GM15510 (cell line): Measurements from ENCODE around the gene RHO.

Experiments used
- POLR2A ChIP-seq: IDR thresholded peaks from 3 replicates; pipeline ENCODE4 v1.6.1; 2011; ENCODE audit warnings: borderline replicate concordance; ENCODE audit not compliant: insufficient read length; ENCODE audit errors: extremely low read depth

The RHO gene

DNA sequence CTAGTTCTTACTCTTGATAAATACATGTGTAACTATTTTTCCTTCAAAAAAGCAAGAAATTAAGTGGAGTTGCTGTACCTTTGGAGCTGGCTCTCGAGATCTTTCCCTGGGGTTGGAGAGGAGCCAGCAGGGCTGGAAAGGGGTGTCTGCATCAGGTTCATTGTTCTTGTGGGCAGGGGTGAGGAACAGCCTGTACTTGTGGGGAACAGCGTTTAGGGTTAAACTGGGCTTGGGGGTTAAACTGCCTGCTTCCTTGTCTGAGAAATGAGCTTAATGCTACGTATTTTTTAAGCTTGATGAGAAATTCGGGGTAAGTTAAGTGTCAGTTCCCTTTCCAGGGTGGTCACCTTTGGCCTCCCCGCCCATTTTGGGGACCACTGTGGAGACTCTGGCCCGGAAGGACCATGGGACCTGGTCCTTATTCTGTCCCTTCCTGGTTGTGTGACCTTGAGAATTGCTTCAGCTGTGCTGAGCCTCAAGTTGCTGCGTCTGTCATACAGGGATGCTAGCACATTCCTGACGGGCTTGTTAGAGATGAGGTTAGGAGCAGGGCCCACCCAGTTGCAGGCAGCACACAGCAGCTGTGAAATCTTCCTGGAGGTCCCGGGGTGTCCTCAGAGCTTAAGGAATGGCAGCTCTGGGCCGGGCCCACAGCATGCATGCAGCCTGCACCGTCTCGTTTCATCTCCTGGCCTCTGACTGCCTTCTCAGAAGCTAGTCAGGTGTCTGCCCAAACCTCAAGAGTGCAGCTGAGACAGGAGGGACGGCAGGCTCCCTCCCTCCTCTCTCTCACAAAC lies 26.1 kb downstream of the RHO start:
- no peak for TF ChIP-seq POLR2A

DNA sequence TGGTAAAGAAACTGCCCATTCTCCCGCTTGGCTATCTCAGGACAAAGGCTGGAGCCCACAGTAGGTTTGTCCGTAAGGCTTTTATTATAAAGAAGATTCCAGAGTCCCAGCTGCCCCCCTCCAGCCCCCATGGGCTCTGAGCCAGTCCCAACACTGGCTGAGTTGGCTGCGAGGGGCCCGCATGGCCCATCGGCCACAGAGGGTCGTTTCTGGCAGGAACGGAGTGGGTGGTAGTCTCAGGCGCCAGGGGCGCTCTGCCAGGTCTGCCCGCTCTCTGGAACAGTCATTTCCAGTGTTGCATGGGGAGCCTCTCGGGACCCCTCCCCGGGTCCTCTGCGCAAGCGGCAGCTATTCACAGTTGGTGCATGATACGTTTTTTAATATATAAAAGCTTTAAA lies 26.7 kb downstream of the RHO start:
- TF ChIP-seq POLR2A: no peak

DNA sequence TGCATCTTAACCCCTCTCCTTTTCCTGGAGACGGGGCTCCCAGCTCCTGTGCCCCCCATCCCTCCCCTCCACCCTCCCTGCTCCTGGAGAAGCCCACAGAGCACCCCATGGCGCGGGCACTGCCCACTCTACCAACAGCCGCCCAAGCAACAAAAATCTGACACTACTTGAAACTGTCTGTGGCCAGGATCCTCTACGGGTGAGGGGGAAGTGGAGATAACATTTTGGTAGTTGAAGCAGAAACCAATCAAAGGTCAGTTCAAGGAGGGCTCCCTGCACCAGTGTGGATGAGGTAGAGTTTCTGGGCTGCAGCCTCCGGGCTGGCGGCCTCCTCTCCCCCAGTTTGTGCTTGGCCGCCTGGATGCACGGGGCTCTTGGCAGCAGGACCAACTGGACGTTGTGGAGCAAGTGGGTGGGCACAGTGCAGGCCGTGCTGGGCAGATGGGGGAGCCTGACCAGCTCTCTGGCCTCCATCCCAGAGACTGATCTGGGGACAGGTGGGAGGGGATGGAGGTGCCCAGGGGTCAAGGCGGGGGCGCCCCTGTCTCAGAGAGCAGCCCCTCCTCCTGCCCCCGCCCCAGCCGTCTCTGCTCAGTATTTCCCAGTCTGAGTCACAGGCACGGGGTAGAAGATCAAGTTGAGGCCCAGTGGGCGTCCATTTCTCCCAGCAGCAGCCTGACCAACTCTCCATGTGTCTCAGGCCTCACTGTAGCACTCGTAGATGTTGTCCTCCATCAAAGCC lies 27.3 kb downstream of the RHO start:
- no peak for TF ChIP-seq POLR2A

DNA sequence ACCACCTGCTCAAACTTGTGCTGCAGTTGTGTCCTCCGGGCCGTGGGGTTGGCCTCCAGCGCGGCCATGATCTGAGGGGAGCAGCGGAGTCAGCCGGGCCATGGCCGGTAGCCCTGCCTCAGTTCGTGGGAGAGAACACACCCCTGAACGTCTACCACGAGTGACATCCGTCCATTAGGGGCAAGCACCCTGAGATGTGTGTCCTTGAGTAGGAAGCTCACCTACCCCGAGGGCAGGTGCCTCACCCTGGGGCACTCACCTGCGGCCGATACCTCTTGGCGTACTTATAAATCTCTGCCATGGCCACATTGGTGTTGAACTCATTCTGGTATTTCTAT lies 27.9 kb downstream of the RHO start:
- TF ChIP-seq POLR2A: no peak

DNA sequence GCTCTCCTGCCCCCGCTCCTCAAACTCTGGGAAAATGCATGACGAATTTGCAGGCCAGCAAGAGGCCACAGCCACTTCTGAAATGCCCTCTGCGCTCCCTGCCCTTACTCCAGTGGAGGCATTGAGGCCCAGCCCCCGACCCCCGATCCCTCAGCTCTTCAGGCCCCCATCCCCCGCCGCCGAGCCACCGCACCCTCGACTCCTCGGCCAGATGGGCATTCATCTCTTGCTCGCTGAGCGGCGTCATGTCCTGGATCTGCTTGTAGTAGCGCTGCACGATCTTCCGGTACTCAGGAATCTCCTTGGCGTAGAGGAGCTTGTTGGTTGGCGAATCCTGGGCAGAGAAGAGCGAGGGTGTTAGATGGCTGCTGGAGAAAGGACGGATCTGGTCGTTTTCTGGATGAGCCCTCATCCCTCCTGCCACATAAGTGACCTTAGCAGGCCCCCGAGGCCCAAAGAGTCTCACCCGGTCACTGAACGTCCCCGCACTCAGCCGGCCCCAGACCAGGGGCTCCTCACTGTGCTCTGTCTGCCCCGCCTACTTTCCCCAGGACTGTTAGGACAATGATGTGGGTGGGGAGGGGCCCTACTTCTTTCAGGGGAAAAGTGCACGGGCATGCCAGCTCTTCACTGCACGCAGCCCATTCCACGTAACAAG lies 28.6 kb downstream of the RHO start:
- TF ChIP-seq POLR2A: no peak

DNA sequence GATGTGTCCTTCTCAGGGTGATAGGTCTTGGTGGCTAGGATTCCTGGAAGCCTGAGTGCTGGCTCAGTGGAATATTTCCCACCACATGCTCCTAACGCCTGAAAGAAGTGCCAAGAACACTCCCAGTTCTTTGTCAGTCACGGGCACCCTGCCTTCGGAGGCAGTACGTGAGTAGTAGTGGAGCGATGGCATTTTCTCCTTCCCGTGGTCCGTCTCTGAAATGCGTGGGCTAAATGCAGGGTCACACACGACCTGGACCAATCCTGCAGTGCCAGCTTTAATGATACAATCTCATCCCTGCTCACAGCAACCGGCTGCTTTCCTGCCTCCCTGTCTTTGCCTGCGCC lies 29.1 kb downstream of the RHO start:
- no peak for TF ChIP-seq POLR2A

DNA sequence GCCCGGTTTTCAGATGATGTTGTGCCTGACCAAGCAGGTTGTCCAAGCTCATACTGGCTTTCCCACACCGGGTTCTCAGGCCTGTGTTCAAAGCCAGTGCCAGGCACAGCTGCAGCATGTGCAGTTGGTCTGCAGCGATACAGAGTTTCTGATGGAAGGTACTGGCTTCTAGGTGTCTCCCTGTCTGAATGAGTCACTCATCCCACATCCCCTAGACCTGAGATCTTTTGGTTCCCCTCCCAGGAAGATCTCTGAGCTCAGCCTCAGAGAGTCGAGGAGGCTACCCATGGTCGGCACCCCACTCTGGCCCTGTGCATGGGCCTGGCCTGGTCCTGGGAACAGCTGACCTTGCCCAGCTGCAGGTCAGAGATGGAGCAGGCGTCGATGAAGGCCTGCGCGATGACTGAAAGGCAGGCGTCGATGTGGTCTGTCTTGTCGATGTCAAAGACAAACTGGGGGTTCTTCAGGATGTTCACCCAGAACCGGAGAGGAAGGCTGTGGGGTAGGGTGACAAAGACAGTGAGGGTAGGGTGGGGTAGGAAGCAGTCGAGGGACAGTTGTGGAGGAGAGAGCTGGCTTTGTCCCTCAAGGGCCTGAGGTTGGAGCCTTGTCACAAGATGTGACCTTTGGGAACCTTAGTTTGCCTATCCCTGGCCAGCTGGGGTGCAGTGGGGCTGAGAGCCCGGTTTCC lies 29.8 kb downstream of the RHO start:
- TF ChIP-seq POLR2A: no peak

DNA sequence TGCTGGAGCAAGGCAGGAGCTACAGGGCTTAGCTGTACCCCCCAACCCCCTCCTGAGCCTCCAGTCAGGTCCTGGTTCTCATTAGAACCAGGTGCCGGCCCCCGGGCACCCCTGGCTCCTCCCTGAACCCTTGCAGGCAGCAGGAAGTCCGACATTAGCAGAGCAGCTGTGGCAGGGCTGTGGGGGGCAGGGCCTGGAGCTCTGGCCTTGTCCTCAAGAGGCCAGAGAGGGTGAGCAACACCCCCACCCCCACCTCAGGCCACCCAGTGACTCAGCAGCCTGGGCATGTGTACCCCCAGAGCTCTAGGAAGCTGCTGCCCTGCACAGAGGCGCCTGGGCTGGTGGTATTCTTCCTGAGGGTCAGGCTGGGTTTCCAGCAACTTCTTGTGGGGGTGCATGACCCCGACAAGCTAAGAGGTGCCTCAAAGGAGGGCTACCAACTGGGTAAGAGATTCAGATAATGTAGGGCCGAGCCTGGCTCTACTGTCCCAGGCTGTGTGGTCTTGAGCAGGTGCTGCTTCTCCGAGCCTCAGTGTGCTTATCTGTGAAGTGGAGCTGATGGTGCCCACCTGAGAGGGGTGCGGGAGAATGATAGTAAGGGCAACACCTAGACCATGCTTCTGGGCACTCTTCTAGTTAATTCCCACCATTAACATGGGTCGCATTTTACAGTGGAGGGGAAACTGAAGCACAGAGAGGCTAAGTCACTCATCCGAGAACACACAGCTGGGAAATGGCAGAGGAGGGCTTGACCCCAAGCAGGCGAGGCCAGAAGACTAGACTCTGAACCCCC lies 30.5 kb downstream of the RHO start:
- no peak for TF ChIP-seq POLR2A

DNA sequence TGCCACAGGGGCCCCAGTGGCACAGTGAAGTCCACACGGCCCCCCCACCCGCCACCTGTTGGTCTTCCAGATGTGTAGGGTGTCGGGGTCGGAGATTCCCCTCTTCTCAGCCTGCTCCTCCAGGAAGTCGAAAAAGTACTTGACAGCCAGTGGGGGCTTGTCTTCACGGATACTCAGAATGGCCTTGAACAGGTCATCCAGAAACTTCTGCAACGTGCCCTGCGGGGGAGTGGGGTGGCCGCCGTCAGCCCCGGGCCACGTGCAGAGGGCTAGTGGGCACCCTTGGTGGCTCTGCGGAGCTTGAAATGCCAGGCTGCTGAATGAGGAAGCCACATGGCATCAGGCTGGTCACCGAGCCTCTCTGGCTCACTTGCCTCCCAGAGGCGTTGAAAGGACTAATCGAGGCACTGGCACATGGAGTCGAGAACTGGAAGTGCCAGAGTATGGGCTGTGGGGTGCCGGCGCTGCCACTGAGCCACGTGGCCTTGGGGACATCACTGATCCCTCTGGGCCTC lies 31.2 kb downstream of the RHO start:
- no peak for TF ChIP-seq POLR2A

DNA sequence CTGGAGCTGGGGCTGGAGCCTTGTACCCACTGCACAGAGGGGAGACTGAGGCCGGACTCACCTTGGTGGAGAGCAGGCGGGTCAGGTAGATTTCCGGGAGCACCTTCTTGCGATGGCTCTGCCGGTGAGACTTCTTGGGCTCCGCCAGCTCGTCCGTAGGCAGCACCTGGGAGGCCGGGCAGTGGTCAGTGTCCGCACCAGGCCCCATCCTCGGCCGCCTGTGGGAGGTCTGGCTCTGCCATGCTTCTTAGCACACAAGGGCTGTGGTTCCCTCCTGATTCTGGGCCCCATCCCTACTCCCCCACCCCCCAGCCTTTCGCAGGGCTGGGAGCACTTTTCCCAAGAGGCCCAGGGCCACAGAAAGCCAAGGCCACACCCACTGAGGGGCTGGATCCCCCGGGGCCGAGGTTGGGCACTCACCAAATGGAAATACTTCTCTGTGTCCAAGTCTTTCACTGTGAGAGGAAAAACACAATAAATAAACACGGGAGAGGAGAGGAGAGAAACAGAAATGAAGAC lies 31.9 kb downstream of the RHO start:
- TF ChIP-seq POLR2A: no peak

DNA sequence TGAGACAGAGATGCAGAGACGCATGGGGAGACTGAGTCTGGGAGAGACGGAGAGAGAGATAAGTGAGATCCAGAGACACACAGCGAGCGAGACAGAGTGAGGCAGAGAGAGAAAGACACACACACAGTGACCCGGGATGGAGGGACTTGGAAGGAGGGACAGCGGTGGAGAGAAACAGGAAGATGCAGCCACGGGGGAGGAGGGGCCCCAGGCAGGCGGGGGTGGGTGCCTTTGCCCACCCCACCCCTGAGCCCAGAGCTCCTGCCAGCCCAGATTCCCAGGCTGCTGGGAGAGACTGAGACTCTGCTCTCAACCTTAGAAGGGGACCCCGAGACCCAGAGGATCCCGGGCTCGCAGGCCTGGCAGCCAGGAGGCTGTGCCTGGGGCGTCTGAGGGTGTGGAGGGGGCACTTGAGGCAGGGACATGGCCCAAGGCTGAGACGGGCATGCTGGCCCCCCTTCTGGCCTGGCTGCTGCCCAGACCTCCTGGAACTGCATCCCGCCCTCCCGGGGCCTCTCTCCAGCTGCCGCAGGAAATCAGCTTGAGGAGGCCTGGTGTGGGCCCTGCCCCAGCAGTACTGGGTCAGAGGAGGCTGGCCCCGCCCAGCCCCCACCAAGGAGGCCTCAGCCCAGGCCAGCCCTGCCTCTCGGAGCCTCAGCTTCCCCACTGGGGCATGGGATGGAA lies 32.6 kb downstream of the RHO start:
- TF ChIP-seq POLR2A: no peak

DNA sequence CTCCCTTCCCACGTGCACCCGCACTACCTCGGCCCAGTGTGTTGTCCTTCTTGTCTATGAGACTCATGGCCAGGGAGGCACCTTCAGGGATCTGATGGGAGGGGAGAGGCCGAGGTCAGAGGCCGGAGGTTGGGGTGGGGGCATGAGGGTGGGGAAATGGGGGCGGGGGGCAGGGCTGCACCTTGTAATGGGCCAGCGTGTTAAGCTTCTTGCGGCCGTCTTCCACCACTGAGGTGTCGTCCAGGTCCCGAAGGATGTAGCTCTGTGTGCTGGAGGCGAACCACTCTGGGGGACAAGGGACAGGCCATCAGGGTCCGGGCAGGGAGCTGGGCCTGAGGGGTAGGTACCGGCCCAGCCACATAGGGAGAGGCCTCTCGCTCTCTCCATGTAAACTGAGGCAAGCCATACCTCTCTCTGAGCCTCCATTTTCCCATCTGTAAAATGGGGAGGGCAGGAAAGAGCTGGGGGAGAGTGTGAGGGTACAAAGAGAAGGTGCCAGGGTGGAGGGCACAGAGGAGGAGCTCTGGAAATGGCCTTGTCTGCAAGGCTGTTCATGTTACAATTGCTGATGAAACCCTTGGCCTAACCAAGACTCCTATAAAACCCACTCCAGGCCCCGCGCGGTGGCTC lies 33.3 kb downstream of the RHO start:
- no peak for TF ChIP-seq POLR2A

DNA sequence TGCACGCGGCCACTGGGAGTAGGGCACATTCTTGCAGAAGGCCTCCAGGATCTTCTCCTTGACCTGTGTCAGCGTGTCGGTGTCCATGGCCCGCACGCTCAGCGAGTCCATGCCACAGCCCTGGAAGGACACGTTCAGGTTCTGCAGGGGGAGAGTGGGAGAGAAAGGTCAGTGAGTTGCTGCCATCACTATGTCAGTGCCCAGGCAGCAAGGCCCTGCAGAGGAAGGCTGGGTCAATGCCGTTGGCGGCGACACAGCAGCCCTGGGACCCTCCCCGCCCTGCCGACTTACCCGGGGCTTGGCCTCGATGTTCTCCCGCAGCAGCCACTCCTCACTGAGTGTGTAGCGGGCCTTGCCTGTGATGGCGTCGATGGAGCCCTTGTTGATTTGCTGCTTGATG lies 34.4 kb downstream of the RHO start:
- TF ChIP-seq POLR2A: no peak

DNA sequence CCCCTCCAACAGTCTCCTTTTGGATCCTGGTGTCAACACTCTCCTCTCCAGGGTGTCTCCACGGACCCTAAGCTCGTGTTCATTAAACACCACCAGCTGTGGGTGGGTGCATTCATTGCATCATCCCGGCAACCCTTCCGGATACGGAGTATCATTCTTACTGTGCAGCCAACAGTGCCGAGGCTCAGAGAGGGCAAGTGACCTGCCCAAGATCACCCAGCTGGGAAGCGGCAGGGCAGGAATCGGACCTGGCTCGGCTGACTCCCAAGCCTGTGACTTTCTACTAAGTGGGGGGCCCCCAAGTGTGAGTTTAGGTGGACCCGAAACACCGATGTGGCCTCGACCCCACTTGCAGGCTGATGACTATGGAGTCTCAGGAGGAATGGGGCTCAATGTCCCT lies 34.9 kb downstream of the RHO start:
- no peak for TF ChIP-seq POLR2A
